Measurements from ENCODE around the gene UBE4B. TPM values are rescaled to one million over a fixed set of nuclear protein-coding genes. Genes with fewer than 3 reads are reported as not detected.

The UBE4B gene
- total and polyA plus RNA-seq, 4 donors: 7.5 to 25.5 (median 16.6) TPM

GRCh38 chr1:10173582-10173981 is 140.8 kb downstream of the UBE4B start:
- Histone ChIP-seq H3K4me3 (ENCODE audit: low read depth in 1 of 3, low read length in 3 of 3) (no peak overlapping the region), H3K9me3 (ENCODE audit: control insufficient read depth in 4 of 4, low read length in 3 of 4) (no peaks in the 10 kb centered on the region), H3K27me3 (ENCODE audit: control insufficient read depth in 4 of 4, insufficient read depth in 4 of 4, low read length in 3 of 4) (no peaks in the 10 kb centered on the region), H3K27ac (ENCODE audit: low read depth in 1 of 2, low read length in 2 of 2) (no peak overlapping the region), H3K9ac (ENCODE audit: low read depth in 1 of 2, low read length in 2 of 2) (no peak overlapping the region), H3K4me1 (ENCODE audit: control insufficient read depth in 4 of 4, insufficient read depth in 4 of 4, low read length in 3 of 4) (no peaks in the 10 kb centered on the region), H3K36me3 (ENCODE audit: control insufficient read depth in 4 of 4, insufficient read depth in 3 of 4, low read depth in 1 of 4, low read length in 3 of 4) (peaks cover 11 to 25% (median 21%) of the 10 kb centered on the region in 4 donors)
- TF ChIP-seq REST (IDR thresholded peaks at IDR 0.05): no peak
- TF ChIP-seq, protein P1, sequence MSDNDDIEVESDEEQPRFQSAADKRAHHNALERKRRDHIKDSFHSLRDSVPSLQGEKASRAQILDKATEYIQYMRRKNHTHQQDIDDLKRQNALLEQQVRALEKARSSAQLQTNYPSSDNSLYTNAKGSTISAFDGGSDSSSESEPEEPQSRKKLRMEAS (IDR thresholded peaks at IDR 0.05): no peak
- over 99% methylated on average over 10 of the region's 10 CpGs for WGBS
- no peak for DNase-seq (ENCODE audit: low spot score)

GRCh38 chr1:10177876-10178275 is 145.1 kb downstream of the UBE4B start:
- TF ChIP-seq SP1 (IDR thresholded peaks at IDR 0.05) (no peak), FOXA1 (IDR thresholded peaks at IDR 0.05) (no peak), CTCF (IDR thresholded peaks at IDR 0.05; ENCODE audit: low read depth, low read length, missing input control) (no peak)
- no peaks in the 10 kb centered on the region for H3K9me3 ChIP-seq (ENCODE audit: control insufficient read depth in 4 of 4, low read length in 3 of 4)
- H3K4me1 ChIP-seq (ENCODE audit: control insufficient read depth in 4 of 4, insufficient read depth in 4 of 4, low read length in 3 of 4): no peaks in the 10 kb centered on the region
- peaks cover 10 to 31% (median 29%) of the 10 kb centered on the region in 4 donors for H3K36me3 ChIP-seq (ENCODE audit: control insufficient read depth in 4 of 4, insufficient read depth in 3 of 4, low read depth in 1 of 4, low read length in 3 of 4)
- no peak overlapping the region for H3K9ac ChIP-seq (ENCODE audit: low read depth in 1 of 2, low read length in 2 of 2)
- no peak overlapping the region for H3K27ac ChIP-seq (ENCODE audit: low read depth in 1 of 2, low read length in 2 of 2)
- no peak for DNase-seq (ENCODE audit: low spot score)
- H3K4me3 ChIP-seq (ENCODE audit: low read depth in 1 of 3, low read length in 3 of 3): no peak overlapping the region
- H3K27me3 ChIP-seq (ENCODE audit: control insufficient read depth in 4 of 4, insufficient read depth in 4 of 4, low read length in 3 of 4): no peaks in the 10 kb centered on the region
- 85% methylated on average over 5 of the region's 5 CpGs for WGBS

- WGBS: 89% methylated on average over 22 of the region's 22 CpGs
- H3K27ac ChIP-seq (ENCODE audit: low read depth in 1 of 2, low read length in 2 of 2): no peak overlapping the region
- no peaks in the 10 kb centered on the region for H3K4me1 ChIP-seq (ENCODE audit: control insufficient read depth in 4 of 4, insufficient read depth in 4 of 4, low read length in 3 of 4)
- TF ChIP-seq FOXA1 (IDR thresholded peaks at IDR 0.05) (no peak), RAD21 (IDR thresholded peaks at IDR 0.05) (no peak), YY1 (IDR thresholded peaks at IDR 0.05) (no peak), HNF4A (conservative IDR thresholded peaks at IDR 0.05) (no peak), GABPA (IDR thresholded peaks at IDR 0.05 in 1 of 2, conservative IDR thresholded peaks at IDR 0.05 in 1 of 2) (no peak)
- TF ChIP-seq, protein P2, sequence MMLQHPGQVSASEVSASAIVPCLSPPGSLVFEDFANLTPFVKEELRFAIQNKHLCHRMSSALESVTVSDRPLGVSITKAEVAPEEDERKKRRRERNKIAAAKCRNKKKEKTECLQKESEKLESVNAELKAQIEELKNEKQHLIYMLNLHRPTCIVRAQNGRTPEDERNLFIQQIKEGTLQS (IDR thresholded peaks at IDR 0.05): no peak
- H3K9ac ChIP-seq (ENCODE audit: low read depth in 1 of 2, low read length in 2 of 2): no peak overlapping the region
- no peaks in the 10 kb centered on the region for H3K9me3 ChIP-seq (ENCODE audit: control insufficient read depth in 4 of 4, low read length in 3 of 4)
- H3K36me3 ChIP-seq (ENCODE audit: control insufficient read depth in 4 of 4, insufficient read depth in 3 of 4, low read depth in 1 of 4, low read length in 3 of 4): peaks cover 10 to 27% (median 26%) of the 10 kb centered on the region in 4 donors
- no peaks in the 10 kb centered on the region for H3K27me3 ChIP-seq (ENCODE audit: control insufficient read depth in 4 of 4, insufficient read depth in 4 of 4, low read length in 3 of 4)
- no peak for DNase-seq (ENCODE audit: low spot score)
- H3K4me3 ChIP-seq (ENCODE audit: low read depth in 1 of 3, low read length in 3 of 3): no peak overlapping the region
These were observed 146.0 kb downstream of the UBE4B start for GRCh38 chr1:10178597-10179405.
